A549 (cell line): Measurements from ENCODE around the gene TMEM171.

Source experiments
- PHF8 ChIP-seq: fragments of 200-600 bp; sonication (generic); IDR thresholded peaks from 2 replicates; pipeline ENCODE4 v1.6.1; 2016; ENCODE audit warnings: low read depth, mild to moderate bottlenecking, antibody characterized with exemption, moderate library complexity, borderline replicate concordance
- TFCP2L1 ChIP-seq: fragments of 250-450 bp; sonication (Bioruptor Pico); IDR thresholded peaks from 2 replicates; pipeline ENCODE4 v1.5.0; 2021; ENCODE audit warnings: mild to moderate bottlenecking
- ZFP36 ChIP-seq: fragments of 450-650 bp; IDR thresholded peaks from 2 replicates; pipeline ENCODE4 v1.6.1; 2014; ENCODE audit warnings: borderline replicate concordance; ENCODE audit not compliant: partially characterized antibody
- TF ChIP-seq, protein P1 (sequence below): fragments of >200 bp; sonication (Bioruptor Twin); formaldehyde crosslinking; IDR thresholded peaks from 3 replicates; pipeline ENCODE4 v1.5.1; 2016
- TF ChIP-seq, protein P2 (sequence below): fragments of 450-650 bp; IDR thresholded peaks from 2 replicates; pipeline ENCODE4 v1.6.1; 2014; ENCODE audit warnings: antibody characterized with exemption

DNA sequence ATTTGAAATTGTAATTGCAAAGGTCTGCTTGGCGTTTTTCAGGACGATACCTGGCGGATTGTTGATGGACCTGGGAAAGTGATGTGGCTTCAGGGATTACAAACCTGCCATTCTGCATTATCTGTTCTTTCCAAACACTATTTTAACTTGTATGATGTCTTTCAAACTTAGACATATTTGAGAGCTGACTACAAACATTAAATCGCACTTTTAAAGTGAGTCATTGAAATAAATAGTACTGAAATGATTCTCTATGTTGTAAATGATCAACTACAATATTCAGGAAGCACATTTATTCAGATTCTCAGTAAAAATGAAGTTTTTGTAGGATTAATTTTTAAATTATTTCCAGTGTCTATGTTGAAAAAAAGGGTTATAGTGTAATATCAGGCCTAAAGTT, 32.3 kb upstream of the TMEM171 start:
- TF ChIP-seq ZFP36 (no peak), PHF8 (no peak), TFCP2L1 (CRISPR knock-in tag) (no peak)
- TF ChIP-seq, protein P1, sequence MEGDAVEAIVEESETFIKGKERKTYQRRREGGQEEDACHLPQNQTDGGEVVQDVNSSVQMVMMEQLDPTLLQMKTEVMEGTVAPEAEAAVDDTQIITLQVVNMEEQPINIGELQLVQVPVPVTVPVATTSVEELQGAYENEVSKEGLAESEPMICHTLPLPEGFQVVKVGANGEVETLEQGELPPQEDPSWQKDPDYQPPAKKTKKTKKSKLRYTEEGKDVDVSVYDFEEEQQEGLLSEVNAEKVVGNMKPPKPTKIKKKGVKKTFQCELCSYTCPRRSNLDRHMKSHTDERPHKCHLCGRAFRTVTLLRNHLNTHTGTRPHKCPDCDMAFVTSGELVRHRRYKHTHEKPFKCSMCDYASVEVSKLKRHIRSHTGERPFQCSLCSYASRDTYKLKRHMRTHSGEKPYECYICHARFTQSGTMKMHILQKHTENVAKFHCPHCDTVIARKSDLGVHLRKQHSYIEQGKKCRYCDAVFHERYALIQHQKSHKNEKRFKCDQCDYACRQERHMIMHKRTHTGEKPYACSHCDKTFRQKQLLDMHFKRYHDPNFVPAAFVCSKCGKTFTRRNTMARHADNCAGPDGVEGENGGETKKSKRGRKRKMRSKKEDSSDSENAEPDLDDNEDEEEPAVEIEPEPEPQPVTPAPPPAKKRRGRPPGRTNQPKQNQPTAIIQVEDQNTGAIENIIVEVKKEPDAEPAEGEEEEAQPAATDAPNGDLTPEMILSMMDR = no peak
- TF ChIP-seq, protein P2, sequence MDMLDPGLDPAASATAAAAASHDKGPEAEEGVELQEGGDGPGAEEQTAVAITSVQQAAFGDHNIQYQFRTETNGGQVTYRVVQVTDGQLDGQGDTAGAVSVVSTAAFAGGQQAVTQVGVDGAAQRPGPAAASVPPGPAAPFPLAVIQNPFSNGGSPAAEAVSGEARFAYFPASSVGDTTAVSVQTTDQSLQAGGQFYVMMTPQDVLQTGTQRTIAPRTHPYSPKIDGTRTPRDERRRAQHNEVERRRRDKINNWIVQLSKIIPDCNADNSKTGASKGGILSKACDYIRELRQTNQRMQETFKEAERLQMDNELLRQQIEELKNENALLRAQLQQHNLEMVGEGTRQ = no peak
